AG09319 (cell line): ENCODE data around the gene FBXL17.

Experiments used
- DNase-seq: peaks from one replicate; pipeline ENCODE4 v3.0.0-alpha.2; 2010; ENCODE audit warnings: low read depth; ENCODE audit errors: extremely low read depth
- TF ChIP-seq, protein P1 (sequence below): IDR thresholded peaks from 2 replicates; pipeline ENCODE4 v1.5.1; 2011; ENCODE audit warnings: low read depth, mild to moderate bottlenecking, inconsistent platforms, low read length, moderate library complexity

FBXL17 gene

DNA sequence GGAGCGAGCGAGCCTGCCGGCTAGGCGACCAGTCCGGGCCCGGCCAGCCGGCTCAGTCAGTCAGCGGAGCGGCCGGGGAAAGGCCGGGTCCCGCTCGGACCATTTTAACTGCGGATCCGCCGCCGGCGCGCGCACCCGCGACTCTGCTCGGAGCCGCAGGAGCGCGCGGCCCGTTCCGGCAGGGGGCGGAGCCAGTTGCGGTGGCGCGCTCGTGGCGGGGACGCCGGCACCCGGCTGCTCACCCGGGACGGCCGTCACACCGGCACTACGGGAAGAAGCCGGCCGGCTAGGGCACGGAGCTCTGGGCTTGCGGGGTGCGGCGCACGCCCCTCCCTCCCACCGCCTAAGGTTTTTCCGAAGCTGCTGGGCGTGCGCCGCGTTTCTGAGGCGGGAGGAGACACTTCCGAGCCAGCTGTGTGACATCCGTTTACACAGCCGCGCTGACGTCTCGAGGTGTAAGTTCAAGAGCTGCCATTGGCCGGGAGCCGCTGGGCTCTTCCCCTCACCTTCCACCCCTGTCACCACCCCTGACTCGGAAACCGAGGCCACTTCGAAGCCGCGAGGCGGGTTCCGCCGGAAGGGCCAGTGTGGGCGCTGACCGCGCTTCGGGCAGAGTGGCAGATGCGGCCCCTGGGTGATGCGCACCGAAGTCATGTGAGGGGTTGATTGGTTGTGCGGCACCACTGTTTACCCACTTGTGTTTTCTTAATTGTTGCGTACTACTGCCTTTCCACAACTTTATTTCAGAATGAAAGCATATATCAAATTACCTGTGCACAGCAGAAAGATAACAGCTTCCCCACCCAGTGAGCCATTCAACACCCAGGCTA is at the start of gene FBXL17:
Gene FBXL17, minus strand, starts transcription at position 145 of the 830 bp plus-strand sequence.
- TF ChIP-seq, protein P1, sequence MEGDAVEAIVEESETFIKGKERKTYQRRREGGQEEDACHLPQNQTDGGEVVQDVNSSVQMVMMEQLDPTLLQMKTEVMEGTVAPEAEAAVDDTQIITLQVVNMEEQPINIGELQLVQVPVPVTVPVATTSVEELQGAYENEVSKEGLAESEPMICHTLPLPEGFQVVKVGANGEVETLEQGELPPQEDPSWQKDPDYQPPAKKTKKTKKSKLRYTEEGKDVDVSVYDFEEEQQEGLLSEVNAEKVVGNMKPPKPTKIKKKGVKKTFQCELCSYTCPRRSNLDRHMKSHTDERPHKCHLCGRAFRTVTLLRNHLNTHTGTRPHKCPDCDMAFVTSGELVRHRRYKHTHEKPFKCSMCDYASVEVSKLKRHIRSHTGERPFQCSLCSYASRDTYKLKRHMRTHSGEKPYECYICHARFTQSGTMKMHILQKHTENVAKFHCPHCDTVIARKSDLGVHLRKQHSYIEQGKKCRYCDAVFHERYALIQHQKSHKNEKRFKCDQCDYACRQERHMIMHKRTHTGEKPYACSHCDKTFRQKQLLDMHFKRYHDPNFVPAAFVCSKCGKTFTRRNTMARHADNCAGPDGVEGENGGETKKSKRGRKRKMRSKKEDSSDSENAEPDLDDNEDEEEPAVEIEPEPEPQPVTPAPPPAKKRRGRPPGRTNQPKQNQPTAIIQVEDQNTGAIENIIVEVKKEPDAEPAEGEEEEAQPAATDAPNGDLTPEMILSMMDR, result no peak
- DNase-seq, result peak; percentile 75

DNA sequence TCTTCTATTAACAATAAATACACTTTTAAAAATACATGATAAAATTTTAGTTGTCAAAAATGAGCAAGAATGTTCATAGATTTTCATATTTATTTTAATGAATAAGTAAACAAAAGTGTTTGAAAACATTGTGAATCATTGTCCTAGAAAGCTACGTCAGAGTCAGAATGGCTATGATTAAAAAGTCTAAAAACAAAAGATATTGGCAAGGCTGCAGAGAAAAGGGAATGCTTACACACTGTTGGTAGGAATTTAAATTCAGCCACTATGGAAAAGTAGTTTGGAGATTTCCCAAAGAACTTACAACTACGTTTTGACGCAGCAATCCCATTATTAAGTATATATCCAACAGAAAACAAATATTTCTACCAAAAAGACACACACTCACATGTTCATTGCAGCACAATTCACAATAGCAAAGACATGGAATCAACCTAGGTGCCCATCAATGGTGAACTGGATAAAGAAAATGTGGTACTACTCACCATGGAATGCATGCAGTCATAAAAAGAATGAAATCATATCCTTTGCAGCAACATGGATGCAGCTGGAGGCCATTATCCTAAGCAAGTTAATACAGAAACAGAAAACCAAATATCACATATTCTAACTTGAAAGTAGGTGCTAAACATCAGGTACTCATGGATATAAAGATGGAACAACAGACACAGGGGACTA is 49.2 kb upstream of the FBXL17 start:
- TF ChIP-seq, protein P1, result no peak

DNA sequence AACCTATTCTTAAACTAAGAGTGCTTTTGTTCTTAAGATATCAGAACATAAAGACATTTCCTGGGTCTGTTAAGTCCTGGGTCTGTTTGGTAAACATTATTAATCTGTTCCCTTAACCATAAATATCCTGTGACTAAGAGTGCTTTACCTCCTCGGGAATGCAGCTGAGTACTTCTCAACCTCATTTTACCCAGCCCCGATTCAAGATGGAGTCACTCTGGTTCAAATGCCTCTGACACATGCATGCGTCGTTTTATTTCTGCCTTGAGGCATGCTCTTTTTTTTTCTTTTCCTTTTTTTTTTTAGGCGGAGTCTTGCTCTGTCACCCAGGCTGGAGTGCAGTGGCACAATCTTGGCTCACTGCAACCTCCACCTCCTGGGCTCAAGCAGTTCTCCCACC is 39.8 kb upstream of the FBXL17 start:
- DNase-seq, result no peak
- TF ChIP-seq, protein P1, result no peak

More for the DNA sequence above, 49.2 kb upstream of the FBXL17 start:
- no peak for DNase-seq

DNA sequence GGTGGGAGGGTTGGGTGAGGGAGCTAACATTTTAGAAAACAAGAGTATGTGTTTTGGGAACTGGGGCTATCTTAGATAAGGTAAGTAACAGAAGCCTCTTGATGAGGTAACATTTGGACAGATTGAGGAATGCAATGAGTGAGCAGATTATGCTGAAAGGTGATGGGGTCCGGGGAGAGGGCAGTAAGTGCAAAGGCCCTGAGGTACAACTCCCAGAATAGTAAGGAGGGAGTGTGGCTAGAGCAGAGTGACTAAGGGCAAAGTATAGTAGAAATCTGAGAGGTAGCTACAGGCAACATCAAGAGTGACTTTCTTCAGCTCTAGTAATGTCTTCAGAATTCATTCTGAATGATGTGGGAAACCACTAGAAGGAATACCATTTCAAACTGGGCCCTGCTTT is 38.9 kb upstream of the FBXL17 start:
- DNase-seq, result no peak
- TF ChIP-seq, protein P1, result no peak

DNA sequence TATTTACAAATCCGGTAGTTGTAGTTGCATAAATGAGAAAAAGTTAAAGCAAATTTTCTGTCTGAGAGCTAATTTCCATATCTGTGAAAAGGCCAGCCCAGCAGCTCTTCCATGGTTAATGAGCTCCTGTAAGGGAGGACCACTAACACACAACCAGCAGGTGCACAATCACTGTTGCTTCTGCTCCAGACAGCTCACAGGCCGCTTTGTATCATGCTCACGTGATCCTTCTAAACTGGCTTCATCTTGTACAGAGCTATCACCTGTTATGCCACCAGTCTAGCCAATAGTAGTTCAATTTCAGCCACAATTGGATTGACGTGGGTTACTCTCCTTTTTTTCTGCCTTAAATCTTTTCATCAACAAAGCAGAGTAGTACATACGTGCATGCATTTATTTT is 38.3 kb upstream of the FBXL17 start:
- DNase-seq, result no peak
- TF ChIP-seq, protein P1, result no peak

DNA sequence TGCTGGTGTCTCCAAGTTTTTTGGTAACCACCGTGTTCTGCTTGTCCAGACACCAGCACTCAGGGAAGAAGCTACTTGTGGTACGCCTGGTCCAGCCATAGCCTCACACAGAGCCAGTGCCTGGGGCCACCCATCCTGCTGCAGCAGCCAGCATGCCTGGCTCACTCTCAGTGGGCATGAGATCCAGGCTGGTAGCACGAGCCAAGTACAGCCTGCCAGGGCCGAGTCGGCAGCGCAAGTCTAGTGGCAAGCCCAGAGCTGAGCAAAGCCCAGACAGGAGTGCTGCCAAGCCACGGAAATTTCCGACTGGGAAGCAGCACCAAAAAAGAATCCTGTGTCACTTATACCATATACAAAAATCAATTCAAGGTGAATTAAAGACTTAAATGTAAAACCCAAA is 36.3 kb upstream of the FBXL17 start:
- no peak for DNase-seq

DNA sequence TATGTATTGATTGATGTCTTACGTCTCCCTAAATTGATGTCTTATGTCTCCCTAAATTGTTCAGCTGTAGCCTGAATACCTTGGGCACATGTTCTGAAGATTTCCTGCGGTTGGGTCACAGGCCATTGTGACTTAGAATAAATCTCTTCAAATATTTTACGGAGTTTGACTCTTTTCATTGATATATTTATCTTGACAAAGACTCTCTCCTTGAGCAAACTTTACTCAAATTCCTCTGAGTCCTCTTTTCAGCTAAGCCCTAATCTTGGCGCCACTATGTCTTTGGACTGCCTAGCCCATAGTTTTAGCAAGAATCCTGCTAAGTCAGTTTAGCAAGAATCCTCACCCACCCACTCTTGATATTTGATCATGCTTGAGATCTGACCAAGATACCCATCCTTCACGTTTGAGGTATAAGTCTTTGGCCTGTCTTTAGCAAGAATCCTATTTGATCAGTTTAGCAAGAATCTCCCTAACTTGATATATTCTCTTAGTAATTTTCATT is 35.3 kb upstream of the FBXL17 start:
- TF ChIP-seq, protein P1, result no peak
- DNase-seq, result no peak

More for the DNA sequence above, 36.3 kb upstream of the FBXL17 start:
- TF ChIP-seq, protein P1, result no peak
